Stimulated activated CD4-positive, alpha-beta T cell treated with anti-CD3 and anti-CD28 coated beads, Interleukin-1b, Interleukin-23, amount 100 ng/mL, for 48 hours (primary cell): ENCODE data around the gene NUP62.
"Not testable (repeated sequence)": the region's sequence is repeated elsewhere in the genome, so short reads cannot be mapped to it uniquely, and the experiment has no call there.

Experiments used
- DNase-seq: peaks from one replicate; pipeline ENCODE4 v3.0.0-alpha.2; 2020

The NUP62 gene

DNA sequence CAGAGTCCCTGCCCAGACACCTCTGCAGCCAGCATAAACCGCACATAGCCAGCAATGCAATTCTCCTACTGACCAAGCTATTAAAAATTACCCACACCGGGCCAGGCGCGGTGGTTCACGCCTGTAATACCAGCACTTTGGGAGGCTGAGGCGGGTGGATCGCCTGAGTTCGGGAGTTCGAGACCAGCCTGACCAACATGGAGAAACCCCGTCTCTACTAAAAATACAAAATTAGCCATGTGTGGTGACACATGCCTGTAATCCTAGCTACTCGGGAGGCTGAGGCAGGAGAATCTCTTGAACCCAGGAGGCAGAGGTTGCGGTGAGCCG, 4.5 kb downstream of the NUP62 start:
- not testable (repeated sequence) for DNase-seq

DNA sequence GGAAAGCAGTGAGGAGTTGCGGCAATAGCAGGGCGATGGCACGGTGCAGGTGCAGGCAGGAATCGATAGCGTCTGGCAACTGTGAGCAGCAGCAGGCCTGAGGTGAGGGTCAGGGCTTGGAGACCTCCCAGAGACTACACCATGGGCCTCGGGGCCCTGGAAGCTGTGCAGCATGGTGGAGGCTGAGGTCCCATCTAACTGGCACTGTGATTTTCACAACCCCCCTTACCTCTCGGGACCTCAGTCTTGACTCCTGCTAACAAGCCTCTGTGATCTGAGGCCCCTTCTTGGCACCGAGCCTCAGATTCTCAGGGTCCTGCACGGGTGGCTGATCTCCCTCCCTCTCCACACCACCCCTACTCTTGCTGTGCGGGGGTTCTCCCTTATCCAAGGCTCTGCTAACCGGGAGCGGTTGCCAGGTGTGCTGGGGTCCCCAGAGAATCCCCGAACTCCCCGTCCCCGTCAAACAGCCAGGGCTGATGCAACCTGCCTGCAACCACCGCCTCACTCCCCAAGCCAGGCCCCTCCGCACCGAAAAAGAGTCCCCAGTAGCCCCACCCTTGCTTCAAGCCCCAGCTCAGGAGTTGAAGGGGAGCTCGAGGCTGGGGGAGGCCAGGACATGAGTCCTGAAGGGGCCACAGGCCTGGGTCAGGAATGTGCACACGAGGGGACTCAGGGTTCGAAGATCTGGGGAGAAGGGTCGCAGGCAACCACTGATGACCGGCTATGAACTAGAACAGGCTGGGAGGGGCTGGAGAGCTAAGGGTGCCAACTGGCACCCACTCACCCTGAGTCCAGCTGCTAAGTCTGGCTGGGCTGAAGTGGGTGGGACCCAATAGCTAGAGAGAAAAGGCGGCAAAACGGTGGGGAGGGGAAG, 5.1 kb downstream of the NUP62 start:
- no peak for DNase-seq

DNA sequence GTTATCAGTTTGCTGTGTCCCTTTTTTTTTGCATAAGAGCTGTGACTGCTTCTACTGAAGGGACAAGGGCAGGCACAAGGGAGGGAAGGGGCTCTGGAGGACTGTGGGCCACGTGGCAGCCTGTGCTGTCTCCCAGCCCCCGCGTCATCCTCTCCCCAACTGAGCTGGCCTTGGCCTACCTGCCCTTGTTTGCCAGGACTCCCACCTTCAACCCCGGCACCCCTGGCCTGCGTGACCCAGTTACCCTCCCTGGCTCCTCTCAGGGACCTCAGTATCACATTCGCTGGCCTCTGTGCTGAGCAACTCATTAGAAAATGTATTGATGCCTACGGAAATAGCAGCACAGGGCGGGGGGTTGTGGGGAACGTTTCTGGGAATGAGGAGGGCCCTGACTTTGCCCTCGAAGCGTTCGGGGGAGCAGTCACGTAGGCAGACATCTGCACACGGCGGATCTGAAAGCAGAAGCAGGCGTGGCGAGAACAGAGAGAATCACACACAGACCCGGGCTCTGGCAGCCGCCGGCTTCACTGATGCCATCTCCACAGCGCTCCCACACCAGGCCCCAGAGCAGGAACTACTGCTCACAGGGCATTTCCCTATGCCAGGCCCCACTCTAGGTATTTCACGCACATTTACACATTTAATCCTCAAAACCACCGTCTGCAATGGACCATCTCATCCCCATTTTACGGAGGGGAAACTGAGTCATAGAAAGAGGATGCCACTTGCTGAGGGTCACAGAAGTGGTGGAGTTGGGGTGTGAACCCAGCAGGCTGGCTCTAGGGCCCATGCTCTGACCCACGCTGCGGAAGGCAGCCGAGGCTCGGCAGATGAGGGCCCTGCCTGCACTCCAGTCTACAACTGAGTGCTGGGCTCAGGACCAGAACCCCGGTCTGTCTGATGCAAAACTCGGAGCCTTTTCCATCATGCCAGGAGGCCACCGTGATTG, 6.0 kb downstream of the NUP62 start:
- DNase-seq, result no peak

DNA sequence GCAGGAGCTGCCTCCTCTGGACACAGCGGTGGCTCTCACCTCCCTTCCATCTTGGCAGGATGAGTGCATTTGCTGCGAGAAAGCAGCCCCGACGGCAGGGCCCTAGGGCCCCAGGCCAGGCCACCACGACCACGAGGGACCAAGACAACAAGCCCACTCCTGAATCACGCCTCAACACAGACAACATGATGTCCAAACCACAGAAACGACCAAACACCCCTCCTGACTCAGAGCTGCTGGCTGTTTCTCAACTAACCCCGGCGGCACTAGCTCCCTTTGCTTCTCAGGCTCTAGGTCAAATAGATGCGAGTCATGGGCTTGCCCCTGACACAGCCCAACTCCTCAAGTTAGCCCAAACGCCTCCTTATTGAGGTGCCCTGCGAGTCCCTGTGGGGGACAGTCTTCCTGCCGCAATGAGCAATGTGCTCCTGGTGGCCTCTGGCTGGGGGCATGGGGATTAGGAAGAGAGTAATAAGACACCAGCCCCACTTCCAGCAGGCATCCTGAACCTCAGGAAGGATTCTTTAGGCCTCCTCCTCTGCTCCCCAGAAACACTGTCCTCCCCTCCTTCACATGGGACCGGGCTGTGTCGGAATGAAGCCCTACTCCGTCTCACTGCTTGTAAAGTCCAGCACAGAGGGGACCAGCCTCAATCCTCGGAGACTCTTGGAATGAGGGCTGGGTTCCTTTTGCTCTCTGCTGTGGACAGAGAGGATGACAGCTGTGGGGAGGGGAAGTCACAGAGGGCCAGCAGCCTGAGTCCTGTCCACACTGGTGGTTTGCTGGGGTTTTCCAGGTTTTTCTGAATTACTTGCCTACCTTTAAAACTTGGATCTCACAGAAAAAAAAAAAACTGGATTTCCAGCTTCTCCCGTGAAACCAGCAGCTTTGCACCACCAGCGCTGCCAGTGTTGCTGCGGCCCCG, 7.2 kb downstream of the NUP62 start:
- peak; percentile 37 for DNase-seq

DNA sequence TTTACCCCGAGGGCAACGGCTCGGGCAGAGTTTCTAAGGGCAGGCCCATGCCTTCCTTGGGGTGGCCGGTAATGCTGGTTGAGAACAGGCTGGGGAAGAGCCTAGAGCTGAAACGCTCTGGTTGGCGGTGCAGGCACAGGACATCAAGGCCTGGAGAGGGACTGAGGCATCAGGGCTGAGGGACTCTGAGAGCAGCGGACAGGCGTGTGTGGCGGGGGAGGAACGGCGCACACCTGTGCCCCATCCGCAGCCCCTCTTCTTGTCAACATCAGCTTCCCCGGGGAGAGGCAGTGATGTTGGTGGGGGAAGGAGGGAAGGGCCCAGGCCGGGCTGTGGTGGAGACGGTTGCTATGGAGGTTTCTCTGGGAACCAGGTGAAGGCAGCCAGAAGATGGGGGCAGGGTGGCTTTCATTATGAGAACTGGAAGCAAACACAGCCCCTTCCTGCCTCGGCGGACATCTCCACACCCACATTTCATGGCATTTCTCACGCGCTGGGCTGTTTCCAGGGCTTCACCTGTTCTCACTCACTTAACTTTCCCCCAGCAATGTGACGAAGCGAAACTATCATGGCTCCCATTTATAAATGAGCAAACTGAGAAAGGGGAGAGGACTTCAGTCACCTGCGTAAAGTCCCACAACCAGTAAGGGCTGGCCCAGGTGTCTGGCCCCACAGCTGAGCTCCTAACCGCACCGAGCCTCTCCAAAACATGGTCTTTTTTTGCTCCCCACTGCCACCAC, 8.5 kb downstream of the NUP62 start:
- no peak for DNase-seq

DNA sequence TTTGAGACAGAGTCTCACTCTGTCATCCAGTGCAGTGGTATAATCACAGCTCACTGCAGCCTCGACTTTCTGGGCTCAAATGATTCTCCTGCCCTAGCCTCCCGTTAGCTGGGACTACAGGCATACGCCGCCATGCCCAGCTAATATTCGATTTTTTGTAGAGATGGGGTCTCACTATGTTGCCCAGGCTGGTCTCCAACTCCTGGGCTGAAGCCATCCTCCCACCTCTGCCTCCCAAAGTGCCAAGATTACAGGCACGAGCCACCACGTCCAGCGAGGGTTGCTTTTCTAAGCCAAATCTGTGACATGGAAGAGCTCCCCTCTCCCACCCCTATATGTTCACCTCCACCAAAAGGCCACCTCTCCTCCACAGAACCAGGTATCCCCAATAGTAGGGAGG, 11.2 kb downstream of the NUP62 start:
- no peak for DNase-seq

DNA sequence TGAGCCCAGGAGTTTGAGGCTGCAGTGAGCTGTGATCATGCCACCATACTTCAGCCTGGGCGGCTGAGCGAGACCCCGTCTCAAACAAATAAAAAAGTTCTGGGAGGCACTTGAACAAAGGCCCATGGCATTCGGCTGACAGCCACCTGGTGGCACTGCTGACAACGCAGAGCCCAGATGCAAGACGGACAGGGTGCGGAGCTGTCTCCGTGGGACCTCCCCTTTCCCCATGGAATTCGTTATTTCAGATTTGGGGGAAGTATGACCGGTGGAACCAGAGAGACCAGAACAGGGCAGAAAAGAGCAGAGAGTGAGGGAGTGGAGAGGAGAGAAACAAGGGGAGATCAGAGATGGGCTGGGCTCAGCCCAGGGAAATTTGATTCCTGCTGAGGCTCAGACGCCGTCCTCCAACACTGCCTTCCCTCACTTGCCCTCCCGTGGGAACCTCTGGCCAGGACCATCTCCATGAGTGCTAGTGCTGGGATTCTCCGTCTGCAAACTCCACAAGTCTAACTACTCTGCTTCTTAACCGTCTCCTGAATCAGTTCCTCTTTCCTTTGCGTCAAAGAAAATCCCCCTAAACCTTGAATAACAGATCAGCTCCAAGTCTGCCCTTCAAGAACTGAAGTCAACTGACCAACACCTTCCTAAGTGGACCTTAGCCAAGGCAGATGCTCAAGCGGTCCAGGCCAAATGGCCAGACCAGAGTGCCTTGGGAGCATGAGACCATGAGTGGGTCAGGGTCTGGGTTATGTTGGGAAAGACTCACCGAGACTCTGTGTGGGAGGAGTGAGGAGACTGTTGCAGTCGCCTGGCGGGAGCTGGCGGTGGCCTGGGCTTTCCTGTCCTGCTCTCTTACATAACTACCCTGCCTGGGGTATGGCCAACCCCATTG, 12.2 kb downstream of the NUP62 start:
- DNase-seq, result no peak

DNA sequence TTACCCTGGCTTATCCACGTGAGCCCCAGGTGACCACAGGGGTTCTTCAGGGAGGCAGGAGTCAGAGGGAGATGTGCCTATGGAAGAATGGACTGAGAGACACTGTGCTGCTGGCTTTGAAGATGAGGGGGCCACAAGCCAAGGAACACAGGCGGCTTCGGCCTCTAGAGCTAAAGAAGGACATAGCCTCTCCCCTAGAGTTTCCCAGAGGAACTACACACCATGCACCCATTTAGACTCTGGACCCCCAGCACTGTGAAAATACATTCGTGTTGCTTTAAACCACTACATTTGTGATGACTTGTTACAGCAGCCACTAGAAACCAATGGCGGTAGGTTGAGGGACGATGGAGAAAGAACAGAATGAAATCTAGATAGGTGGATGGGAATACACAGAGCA, 14.0 kb downstream of the NUP62 start:
- no peak for DNase-seq

DNA sequence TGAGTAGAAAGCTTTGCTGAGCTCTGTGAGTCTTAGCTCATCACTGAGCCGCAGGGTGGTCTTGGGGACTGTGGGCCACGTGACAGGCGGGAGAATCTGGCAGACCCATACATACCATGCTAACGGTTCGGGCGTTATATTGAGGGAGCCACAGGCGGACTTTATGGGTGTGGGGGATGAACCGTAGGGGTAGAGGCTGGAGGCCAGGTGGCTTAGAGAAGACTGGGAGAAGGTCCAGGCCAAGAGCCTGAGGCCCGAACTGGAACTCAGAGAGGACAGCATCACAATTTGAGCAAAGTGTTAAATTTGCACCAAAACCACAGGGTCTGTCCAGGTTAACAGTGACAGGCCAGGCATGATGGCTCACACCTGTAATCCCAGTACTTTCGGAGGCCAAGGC, 15.6 kb downstream of the NUP62 start:
- DNase-seq, result no peak

DNA sequence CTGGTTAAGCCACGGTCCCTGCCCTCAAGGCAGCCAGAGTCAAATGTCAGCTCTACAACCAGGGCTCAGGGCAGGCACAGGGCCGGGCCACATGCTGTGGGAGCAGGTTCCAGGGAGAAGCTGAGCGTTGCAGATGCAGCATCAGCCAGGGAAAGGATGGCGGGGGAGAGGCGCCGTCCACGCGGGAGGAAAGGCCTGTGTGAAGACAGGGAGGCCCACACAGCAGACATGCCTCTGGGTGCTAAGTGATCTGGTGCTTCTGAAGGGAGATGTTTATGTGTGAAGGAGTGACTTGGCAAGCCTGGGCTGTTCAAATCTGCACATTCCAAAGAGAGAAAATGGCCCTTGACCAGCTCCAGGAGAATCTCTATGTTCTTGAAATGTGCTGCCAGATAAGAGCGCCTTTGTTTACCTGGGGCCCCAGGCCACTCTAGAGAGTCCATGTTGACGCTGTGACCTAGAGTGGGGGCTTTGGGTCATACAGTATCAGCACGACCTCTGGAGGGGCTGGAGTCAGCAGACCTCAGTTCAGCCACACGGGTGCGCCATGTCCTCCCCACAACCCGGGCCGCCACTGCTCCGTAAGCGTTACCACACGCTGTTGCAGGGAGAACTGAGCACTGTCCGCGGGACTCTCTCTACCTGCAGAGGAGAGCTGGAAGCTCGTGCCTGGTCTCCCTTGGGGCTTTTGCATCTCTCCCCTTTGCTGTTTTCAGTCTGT, 16.2 kb downstream of the NUP62 start:
- DNase-seq, result no peak

DNA sequence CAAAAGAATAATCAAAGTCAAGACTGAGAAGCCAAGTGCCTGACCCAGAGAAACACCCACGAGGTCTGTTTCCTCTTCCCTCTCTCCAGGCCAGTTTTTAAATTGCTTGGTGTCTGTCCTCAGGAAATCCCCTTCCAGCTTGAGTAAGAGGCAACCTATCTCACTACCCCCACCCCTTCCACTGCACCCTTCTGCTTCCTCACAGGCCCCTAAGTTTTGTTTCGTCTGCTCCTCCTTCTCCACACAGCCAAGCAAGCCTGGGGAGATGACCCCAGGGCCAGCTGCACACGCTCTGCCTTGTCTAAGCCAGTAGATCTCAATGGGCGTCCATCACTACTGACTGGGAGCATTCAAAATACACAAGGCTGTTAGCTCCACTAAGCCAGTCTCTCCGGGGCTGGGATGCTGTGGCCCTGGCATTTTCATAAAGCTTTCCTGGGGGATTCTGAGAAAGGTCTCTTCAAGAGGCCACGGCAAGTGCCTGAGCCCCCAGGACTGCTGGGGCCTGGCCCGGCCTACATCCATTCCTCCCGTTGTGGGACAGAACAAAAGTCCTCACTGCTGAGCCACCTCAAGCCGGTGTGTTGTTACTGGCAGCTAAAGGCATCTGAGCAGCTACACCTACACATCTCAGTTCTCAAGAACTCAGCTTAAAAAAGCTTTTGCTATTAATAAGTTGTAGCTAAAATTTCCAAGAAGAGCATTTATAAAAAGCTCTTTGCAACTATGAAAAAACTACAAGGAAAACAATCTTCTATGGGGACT, 17.7 kb downstream of the NUP62 start:
- peak; percentile 39 for DNase-seq

DNA sequence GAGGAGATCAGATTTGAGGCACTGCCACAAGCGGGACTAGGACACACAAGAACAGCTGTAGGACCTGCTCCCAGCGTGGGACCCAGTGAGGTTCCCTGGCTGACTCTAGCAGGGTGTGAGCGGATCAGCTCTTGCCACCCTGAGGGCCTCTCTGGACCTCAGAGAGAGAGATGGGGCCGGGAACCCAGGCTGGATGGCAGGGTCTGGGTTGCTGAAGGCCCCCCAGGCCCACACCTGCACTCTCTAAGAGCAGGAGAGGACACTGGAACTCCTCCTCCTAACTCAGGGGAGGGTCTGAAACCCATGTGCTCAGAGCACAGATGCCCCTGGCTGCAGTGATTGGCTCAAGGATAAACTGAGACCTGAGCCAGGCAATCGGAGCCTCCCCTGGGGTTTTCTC, 19.1 kb downstream of the NUP62 start:
- DNase-seq, result no peak

DNA sequence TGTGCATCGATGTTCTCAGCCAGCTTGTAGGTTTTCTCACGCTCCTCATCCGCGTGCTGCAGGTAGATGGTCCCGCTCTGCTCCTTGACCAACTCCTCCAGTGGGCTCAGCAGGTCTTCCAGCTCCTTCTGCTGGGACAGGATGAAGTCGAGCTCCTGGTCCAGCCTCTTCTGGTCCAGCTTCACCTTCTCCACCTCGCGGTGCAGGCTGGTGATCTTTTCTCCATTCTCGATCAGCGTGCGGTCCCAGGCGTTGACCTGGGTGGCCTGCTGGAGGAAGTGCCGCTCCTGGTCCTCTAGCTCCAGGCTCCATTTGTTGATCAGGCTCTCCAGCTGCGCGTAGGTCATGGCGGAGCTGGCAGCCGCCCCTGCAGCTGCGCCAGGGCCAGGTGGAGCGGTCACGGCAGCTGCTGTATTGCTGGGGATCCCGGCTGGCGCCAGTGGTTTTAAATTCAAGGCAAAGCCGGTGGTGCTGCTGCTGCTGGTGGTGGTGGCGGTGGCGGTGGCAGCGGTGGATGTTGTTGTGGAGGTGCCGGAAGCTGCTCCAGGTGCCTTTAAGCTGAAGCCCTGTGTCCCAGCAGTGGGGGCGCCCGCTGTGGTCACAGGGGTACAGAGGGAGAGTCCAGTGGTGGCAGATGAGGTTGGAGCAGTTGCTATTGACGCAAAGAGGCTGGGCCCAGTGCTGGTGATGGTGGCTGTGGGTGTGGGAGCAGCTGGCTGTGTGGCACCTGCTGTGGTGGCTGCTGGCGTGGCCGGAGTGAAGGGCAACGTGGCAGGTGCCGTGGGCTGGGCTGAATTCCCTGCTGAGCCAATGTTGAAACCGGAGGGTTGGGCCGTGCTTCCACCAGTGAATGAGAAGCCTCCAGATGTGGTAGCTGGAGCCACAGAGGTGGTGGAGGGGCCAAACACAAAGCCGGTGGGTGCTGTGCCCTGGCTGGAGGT, 20.6 kb downstream of the NUP62 start:
- no peak for DNase-seq

DNA sequence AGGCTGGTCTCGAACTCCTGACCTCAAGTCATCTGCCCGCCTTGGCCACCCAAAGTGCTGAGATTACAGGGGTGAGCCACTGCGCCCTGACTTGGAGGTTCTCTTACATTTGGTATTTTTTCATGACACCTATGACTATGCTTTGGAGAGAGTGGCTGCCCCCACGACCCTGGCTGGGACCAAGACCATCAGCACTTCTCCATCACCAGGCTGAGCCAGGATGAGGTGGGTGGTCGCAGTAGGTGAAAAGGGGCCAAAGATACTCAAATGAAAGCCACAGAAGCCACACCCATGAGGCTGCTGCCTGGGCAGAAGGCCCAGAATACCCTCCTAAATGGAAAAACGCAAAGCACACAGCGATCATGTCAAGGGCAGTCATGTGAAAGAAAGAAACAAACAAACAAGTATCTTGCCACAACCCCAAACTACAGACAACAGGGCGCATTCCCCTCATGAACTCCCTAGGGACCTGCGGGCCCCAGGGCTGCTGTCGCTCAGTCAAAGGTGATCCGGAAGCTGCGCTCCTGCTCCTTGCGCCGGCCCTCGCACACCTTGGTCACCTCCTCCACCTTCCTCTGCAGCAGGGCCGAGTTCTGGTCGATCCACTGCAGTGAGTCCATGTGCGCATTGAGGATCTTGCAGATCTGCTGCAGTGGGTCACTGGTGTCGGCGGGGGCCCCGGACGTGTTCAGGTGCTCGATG, 21.4 kb downstream of the NUP62 start:
- DNase-seq, result no peak

DNA sequence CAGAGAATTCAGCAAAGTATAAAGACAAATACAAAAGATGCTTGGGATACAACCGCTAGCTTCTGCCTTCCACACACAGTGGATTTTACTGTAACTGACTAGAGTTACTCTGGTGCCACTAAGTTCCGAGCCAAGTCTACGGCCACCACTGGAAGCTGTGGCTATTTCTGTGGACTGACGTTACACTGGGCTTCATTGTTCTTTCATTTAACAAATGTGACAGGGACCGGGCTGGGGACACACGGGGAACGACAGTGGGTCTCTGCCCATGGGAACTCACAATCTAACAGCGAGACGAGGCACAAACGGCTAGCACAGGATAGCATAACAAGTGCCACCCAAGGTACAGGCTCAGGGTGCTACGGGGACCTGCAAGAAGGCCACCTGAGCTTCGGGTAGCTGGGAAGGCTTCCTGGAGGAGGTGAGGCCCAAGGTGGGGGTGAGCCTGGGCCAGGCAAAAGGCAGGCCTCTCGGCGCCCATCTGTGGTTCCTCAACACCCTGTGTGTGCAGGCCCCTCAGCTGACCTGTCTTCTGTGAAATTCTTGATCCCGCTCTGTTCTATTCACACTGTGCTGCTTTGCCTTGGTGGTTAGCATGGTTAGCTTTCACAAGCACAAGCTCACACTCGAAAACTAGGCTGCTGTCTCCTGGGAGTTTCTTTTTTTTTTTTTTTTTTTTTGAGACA, 22.3 kb downstream of the NUP62 start:
- no peak for DNase-seq

DNA sequence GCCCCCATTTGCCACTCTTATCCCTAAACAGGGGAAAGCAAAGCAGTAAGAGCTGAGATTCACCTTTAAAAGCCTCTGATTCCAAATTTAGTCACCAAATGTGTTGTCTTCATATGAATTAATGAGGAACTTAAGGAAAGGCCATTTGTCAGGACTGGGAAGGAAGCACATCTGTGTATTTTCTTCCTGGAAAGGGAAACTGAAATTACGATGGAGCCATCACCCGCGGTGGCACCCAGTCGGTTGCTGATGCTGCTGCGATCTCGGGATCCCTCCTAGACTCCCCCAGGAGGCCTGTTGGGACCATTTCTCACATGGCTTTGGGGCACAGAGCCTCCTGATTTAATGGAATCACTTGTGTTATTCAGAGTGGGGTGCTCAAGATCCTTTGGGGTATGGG, 25.2 kb downstream of the NUP62 start:
- DNase-seq, result no peak
